Left lung (tissue), 10 donors: ENCODE measurements around the gene MRPL53. TPM values are rescaled to one million over a fixed set of nuclear protein-coding genes. Genes with fewer than 3 reads are reported as not detected.

ENCODE experiments used
- ATAC-seq: fragments of 200-7000 bp; cut with Tn5 transposase; one replicate; pipeline ENCODE4 v1.9.1; 2020; ENCODE audit warnings: moderate library complexity
- DNase-seq, 4 donors: peaks; one replicate each; pipeline ENCODE4 v3.0.0-alpha.2; 2013 to 2020
- H3K27ac ChIP-seq, 2 donors: fragments of 200-600 bp; sonication (generic) in 1 of 2; one replicate each; pipeline versions ENCODE4 v1.5.0 to v1.8.0; 2020 to 2021
- H3K27me3 ChIP-seq, 2 donors: fragments of 200-600 bp; sonication (generic) in 1 of 2; one replicate each; pipeline versions ENCODE4 v1.5.0 to v1.8.0; 2020 to 2021
- H3K36me3 ChIP-seq, 2 donors: fragments of 200-600 bp; sonication (generic) in 1 of 2; one replicate each; pipeline versions ENCODE4 v1.5.0 to v1.8.0; 2020 to 2021
- H3K4me1 ChIP-seq, 2 donors: fragments of 200-600 bp; one replicate each; pipeline ENCODE4 v1.8.0; 2021
- H3K4me3 ChIP-seq, 2 donors: fragments of 200-600 bp; sonication (generic) in 1 of 2; one replicate each; pipeline versions ENCODE4 v1.5.0 to v1.8.0; 2020 to 2021; ENCODE audit warnings: mild to moderate bottlenecking in 1 of 2
- H3K9me3 ChIP-seq, 2 donors: fragments of 200-600 bp; sonication (generic) in 1 of 2; one replicate each; pipeline versions ENCODE4 v1.5.0 to v1.8.0; 2020 to 2021
- intact Hi-C, 2 donors: fragments of 100-400 bp; cut with DNase I; formaldehyde crosslinking; loops; one replicate each; pipeline versions ENCODE4 v1.11.2 to v1.14.2; 2022
- polyA plus RNA-seq, 6 donors: library from polyadenylated mRNA; unstranded; fragments of 120-200 nt; gene quantifications; one replicate each; pipeline ENCODE4 v1.2.1, GENCODE V29; 2013; ENCODE audit not compliant: insufficient read length in 6 of 6
- total RNA-seq, 2 donors: library from RNA; stranded (reverse); fragmentation: NEBNext Ultra II Directional; extraction: Animal tissue kit (Norgen Biotek cat#: 25700); gene quantifications; one replicate each; pipeline ENCODE4 v1.2.1, GENCODE V29; 2021
- TF ChIP-seq, protein P1 (sequence below), 2 donors: fragments of 200-600 bp; sonication (generic) in 1 of 2; IDR thresholded peaks; one replicate each; pipeline versions ENCODE4 v1.5.0 to v1.8.0; 2021; ENCODE audit warnings: antibody characterized with exemption in 2 of 2
- donor health status: DM: no; HTN: yes; CAD: no.
- donor health status: DM: no; HTN: no; CAD: no.

MRPL53 gene
- total and polyA plus RNA-seq, 8 donors: 33.5 to 73.6 (median 52.1) TPM

DNA sequence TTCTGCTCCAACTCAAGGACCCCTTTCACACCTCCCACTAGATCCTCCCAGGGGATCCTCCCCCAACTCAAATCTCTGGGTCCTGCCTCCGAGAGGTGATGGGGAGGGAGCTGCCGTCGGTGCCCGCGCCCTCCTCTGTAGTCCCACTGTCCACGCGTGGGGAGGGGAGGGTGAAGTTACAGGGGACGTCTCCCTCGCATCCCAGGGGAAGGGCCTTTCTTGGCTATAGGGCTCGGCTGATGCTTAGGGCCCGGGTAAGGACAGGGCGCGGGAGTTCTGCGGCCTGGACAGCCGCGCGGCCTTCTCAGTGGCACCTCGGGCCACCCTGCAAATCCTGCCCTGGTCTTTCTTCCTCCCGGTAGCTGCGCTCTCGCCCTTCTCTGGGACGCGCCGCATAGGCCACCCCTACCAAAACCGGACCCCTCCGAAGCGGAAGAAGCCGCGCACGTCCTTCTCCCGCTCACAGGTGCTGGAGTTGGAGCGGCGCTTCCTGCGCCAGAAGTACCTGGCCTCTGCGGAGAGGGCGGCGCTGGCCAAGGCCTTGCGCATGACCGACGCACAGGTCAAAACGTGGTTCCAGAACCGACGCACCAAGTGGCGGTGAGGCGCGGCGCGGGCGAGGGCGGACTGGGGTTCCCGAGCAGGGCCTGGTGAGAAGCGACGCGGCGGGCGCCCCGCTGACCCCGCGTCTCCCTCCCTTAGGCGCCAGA, 42.9 kb upstream of the MRPL53 start:
- no peaks in the 10 kb centered on the region for H3K36me3 ChIP-seq
- intact Hi-C loops: no loop called here
- H3K27me3 ChIP-seq: peaks cover 92 to 100% of the 10 kb centered on the region in 2 donors
- TF ChIP-seq, protein P1, sequence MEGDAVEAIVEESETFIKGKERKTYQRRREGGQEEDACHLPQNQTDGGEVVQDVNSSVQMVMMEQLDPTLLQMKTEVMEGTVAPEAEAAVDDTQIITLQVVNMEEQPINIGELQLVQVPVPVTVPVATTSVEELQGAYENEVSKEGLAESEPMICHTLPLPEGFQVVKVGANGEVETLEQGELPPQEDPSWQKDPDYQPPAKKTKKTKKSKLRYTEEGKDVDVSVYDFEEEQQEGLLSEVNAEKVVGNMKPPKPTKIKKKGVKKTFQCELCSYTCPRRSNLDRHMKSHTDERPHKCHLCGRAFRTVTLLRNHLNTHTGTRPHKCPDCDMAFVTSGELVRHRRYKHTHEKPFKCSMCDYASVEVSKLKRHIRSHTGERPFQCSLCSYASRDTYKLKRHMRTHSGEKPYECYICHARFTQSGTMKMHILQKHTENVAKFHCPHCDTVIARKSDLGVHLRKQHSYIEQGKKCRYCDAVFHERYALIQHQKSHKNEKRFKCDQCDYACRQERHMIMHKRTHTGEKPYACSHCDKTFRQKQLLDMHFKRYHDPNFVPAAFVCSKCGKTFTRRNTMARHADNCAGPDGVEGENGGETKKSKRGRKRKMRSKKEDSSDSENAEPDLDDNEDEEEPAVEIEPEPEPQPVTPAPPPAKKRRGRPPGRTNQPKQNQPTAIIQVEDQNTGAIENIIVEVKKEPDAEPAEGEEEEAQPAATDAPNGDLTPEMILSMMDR (IDR thresholded peaks at IDR 0.05): no peak
- peak overlapping the region; percentile 15 to 43 for H3K4me3 ChIP-seq
- ATAC-seq (peak; percentile 60), DNase-seq (peak in 1 of 4 donors; percentile 84)
- no peak overlapping the region for H3K27ac ChIP-seq
- H3K4me1 ChIP-seq: peaks cover 11 to 35% of the 10 kb centered on the region in 2 donors
- H3K9me3 ChIP-seq: no peaks in the 10 kb centered on the region

GRCh38 chr2:74514368-74515270, 42.1 kb upstream of the MRPL53 start, which contains the start of gene TLX2:
Gene TLX2, plus strand, starts transcription at chr2:74514450. Its CDS starts 357 bp downstream, at chr2:74514807.
- ATAC-seq (no peak), DNase-seq (no peak)
- no peaks in the 10 kb centered on the region for H3K36me3 ChIP-seq
- peaks cover 92 to 100% of the 10 kb centered on the region in 2 donors for H3K27me3 ChIP-seq
- H3K4me3 ChIP-seq: no peak within 1 kb of the TSS
- H3K9me3 ChIP-seq: no peaks in the 10 kb centered on the region
- TF ChIP-seq, protein P1 (IDR thresholded peaks at IDR 0.05): no peak
- intact Hi-C loops: no loop called here
- H3K27ac ChIP-seq: no peak within 1 kb of the TSS
- H3K4me1 ChIP-seq: peaks cover 11 to 35% of the 10 kb centered on the region in 2 donors

DNA sequence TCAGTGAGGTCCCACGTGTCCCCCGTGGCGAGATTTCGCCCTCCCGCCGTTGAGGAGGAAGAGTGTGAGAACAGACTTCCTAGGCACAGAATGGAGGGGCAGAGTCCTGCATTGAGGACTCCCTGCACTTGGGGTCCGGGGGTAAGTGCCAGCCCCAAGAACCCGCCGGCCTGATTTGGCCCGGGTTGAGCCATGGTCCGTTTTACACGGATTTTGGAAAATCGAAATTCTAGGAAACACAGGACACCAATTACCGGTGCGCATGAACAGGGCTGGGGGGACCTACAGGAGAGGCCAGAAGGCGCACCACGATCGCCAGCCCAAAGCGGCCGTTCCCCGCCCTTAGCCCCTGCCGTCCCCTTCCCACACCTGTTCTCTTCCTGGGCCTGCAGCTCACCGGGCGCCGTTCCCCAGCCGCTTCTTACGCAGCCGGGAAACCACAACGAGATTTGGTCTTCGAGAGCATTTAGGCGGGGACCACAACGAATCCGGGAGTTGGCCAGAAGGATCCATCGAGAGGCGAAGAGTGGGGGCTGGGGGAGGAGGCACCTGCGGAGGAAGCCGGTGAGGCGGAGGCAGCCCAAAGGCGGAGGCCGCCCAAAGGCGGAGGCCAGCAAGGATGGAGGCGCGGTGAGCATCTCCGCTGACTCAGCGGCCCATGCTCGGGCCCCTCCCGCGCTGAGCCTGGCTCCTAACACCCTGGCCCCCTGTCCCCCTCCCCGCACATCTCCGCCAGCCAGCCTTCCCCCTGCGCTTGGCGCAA, 41.3 kb upstream of the MRPL53 start:
- intact Hi-C loops: no loop called here
- H3K27me3 ChIP-seq: peaks cover 95 to 100% of the 10 kb centered on the region in 2 donors
- no peak overlapping the region for H3K4me3 ChIP-seq
- ATAC-seq (no peak), DNase-seq (no peak)
- no peaks in the 10 kb centered on the region for H3K36me3 ChIP-seq
- no peaks in the 10 kb centered on the region for H3K9me3 ChIP-seq
- TF ChIP-seq, protein P1 (IDR thresholded peaks at IDR 0.05): no peak
- H3K4me1 ChIP-seq: peaks cover 11 to 35% of the 10 kb centered on the region in 2 donors
- H3K27ac ChIP-seq: no peak overlapping the region

- H3K36me3 ChIP-seq: no peaks in the 10 kb centered on the region
- no peak overlapping the region for H3K27ac ChIP-seq
- no peaks in the 10 kb centered on the region for H3K9me3 ChIP-seq
- peaks cover 91 to 100% of the 10 kb centered on the region in 2 donors for H3K27me3 ChIP-seq
- intact Hi-C loops: no loop called here
- H3K4me3 ChIP-seq: no peak overlapping the region
- no peak for DNase-seq
- ATAC-seq: no peak
- TF ChIP-seq, protein P1 (IDR thresholded peaks at IDR 0.05): no peak
- peaks cover 17 to 40% of the 10 kb centered on the region in 2 donors for H3K4me1 ChIP-seq
Measured at GRCh38 chr2:74512744-74513604, 40.5 kb upstream of the MRPL53 start.
